Fibroblast of lung (primary cell): ENCODE measurements around the gene ANKZF1.

ENCODE experiments used
- EZH2 ChIP-seq: IDR thresholded peaks from 2 replicates; pipeline ENCODE4 v1.5.1; 2012; ENCODE audit warnings: low read length, control low read depth, mild to moderate bottlenecking; ENCODE audit errors: missing control alignments
- TF ChIP-seq, protein P1 (sequence below), 2 donors: IDR thresholded peaks in 1 of 2; conservative IDR thresholded peaks in 1 of 2; 1 replicate in 1 of 2; 2 replicates in 1 of 2; pipeline ENCODE4 v1.5.1; 2011 to 2012; ENCODE audit warnings: low read length in 2 of 2, control low read depth in 1 of 2, inconsistent platforms in 1 of 2, low read depth in 1 of 2, mild to moderate bottlenecking in 1 of 2

DNA sequence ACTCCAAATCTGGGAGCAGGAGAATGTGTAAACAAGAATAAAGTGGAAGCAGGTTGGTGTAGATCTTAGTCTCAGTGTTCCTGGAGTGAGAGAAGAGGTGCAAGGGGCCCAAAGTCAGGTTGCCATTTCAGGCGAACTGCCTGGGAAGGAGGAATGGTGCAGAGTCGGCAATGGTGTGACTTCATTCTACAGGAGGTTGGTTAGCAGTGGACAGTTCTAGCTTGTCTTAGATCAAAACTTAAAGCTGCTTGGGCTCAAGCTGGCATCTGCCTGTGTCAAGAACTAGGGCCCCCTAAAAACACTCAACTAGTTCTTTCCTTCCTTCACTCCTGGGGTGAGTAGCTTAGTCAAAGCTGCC is 19.2 kb downstream of the ANKZF1 start:
- TF ChIP-seq, protein P1, sequence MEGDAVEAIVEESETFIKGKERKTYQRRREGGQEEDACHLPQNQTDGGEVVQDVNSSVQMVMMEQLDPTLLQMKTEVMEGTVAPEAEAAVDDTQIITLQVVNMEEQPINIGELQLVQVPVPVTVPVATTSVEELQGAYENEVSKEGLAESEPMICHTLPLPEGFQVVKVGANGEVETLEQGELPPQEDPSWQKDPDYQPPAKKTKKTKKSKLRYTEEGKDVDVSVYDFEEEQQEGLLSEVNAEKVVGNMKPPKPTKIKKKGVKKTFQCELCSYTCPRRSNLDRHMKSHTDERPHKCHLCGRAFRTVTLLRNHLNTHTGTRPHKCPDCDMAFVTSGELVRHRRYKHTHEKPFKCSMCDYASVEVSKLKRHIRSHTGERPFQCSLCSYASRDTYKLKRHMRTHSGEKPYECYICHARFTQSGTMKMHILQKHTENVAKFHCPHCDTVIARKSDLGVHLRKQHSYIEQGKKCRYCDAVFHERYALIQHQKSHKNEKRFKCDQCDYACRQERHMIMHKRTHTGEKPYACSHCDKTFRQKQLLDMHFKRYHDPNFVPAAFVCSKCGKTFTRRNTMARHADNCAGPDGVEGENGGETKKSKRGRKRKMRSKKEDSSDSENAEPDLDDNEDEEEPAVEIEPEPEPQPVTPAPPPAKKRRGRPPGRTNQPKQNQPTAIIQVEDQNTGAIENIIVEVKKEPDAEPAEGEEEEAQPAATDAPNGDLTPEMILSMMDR (conservative IDR thresholded peaks at IDR 0.05 in 1 of 2, IDR thresholded peaks at IDR 0.05 in 1 of 2; ENCODE audit: low read depth in 1 of 2, low read length in 2 of 2), result no peak
- TF ChIP-seq EZH2, result no peak
